HUES48 (cell line): Measurements from ENCODE around the gene ARL16.

Experiments
- H3K27ac ChIP-seq: one replicate; pipeline ENCODE4 v1.7.0; 2013; ENCODE audit warnings: low read depth, low read length, inconsistent platforms
- H3K27me3 ChIP-seq: 2 replicates; pipeline ENCODE4 v1.6.1; 2013; ENCODE audit warnings: mild to moderate bottlenecking, low read length; ENCODE audit not compliant: control insufficient read depth, insufficient read depth
- H3K36me3 ChIP-seq: 2 replicates; pipeline ENCODE4 v1.6.1; 2013; ENCODE audit warnings: low read length; ENCODE audit not compliant: control insufficient read depth, insufficient read depth
- H3K4me1 ChIP-seq: 2 replicates; pipeline ENCODE4 v1.6.1; 2013; ENCODE audit warnings: mild to moderate bottlenecking, low read length; ENCODE audit not compliant: control insufficient read depth, insufficient read depth
- H3K4me3 ChIP-seq: 2 replicates; pipeline ENCODE4 v1.5.1; 2013; ENCODE audit warnings: mild to moderate bottlenecking, low read depth, low read length
- H3K9ac ChIP-seq: 2 replicates; pipeline ENCODE4 v1.6.1; 2013; ENCODE audit warnings: mild to moderate bottlenecking, low read depth, low read length, moderate library complexity
- H3K9me3 ChIP-seq: 2 replicates; pipeline ENCODE4 v1.6.1; 2013; ENCODE audit warnings: low read length; ENCODE audit not compliant: control insufficient read depth, insufficient read depth

ARL16 gene

GRCh38 chr17:81701288-81702071 is 17.9 kb upstream of the ARL16 start:
- H3K4me1 ChIP-seq = no peaks in the 10 kb centered on the region
- peaks cover 60% of the 10 kb centered on the region for H3K36me3 ChIP-seq
- H3K27ac ChIP-seq = peak overlapping the region; percentile 14
- H3K27me3 ChIP-seq = no peaks in the 10 kb centered on the region
- H3K9me3 ChIP-seq = no peaks in the 10 kb centered on the region
- peak overlapping the region; percentile 93 for H3K4me3 ChIP-seq
- H3K9ac ChIP-seq = no peak overlapping the region

GRCh38 chr17:81700353-81701287 is 17.0 kb upstream of the ARL16 start:
- Histone ChIP-seq H3K27me3 (no peaks in the 10 kb centered on the region), H3K27ac (peak overlapping the region; percentile 2), H3K9ac (no peak overlapping the region), H3K4me1 (no peaks in the 10 kb centered on the region), H3K4me3 (no peak overlapping the region), H3K9me3 (no peaks in the 10 kb centered on the region), H3K36me3 (peaks cover 60% of the 10 kb centered on the region)

- H3K9me3 ChIP-seq = no peaks in the 10 kb centered on the region
- no peaks in the 10 kb centered on the region for H3K27me3 ChIP-seq
- H3K4me3 ChIP-seq = no peak overlapping the region
- no peak overlapping the region for H3K9ac ChIP-seq
- H3K27ac ChIP-seq = no peak overlapping the region
- peaks cover 67% of the 10 kb centered on the region for H3K36me3 ChIP-seq
- H3K4me1 ChIP-seq = no peaks in the 10 kb centered on the region
These were observed 13.9 kb upstream of the ARL16 start for GRCh38 chr17:81697261-81698044.

GRCh38 chr17:81696218-81696941 is 12.8 kb upstream of the ARL16 start:
- H3K36me3 ChIP-seq = peaks cover 73% of the 10 kb centered on the region

GRCh38 chr17:81695801-81696200 is 12.2 kb upstream of the ARL16 start:
- Histone ChIP-seq H3K4me1 (no peaks in the 10 kb centered on the region), H3K27me3 (no peaks in the 10 kb centered on the region), H3K36me3 (peaks cover 73% of the 10 kb centered on the region), H3K4me3 (no peak overlapping the region), H3K27ac (no peak overlapping the region), H3K9ac (no peak overlapping the region), H3K9me3 (no peaks in the 10 kb centered on the region)

More at GRCh38 chr17:81696218-81696941, 12.8 kb upstream of the ARL16 start:
- no peak overlapping the region for H3K4me3 ChIP-seq
- H3K27ac ChIP-seq = no peak overlapping the region
- H3K9me3 ChIP-seq = no peaks in the 10 kb centered on the region
- H3K27me3 ChIP-seq = no peaks in the 10 kb centered on the region
- no peaks in the 10 kb centered on the region for H3K4me1 ChIP-seq
- H3K9ac ChIP-seq = no peak overlapping the region

GRCh38 chr17:81695211-81695610 is 11.6 kb upstream of the ARL16 start:
- Histone ChIP-seq H3K27ac (no peak overlapping the region), H3K9ac (no peak overlapping the region), H3K9me3 (no peaks in the 10 kb centered on the region), H3K4me1 (no peaks in the 10 kb centered on the region), H3K4me3 (no peak overlapping the region), H3K36me3 (peaks cover 75% of the 10 kb centered on the region), H3K27me3 (no peaks in the 10 kb centered on the region)

GRCh38 chr17:81694810-81695209 is 11.2 kb upstream of the ARL16 start:
- Histone ChIP-seq H3K4me1 (no peaks in the 10 kb centered on the region), H3K27ac (no peak overlapping the region), H3K36me3 (peaks cover 79% of the 10 kb centered on the region), H3K4me3 (no peak overlapping the region), H3K27me3 (no peaks in the 10 kb centered on the region), H3K9me3 (no peaks in the 10 kb centered on the region), H3K9ac (no peak overlapping the region)

- Histone ChIP-seq H3K4me3 (no peak overlapping the region), H3K27ac (no peak overlapping the region), H3K4me1 (no peaks in the 10 kb centered on the region), H3K27me3 (no peaks in the 10 kb centered on the region), H3K9me3 (no peaks in the 10 kb centered on the region), H3K9ac (no peak overlapping the region), H3K36me3 (peaks cover 85% of the 10 kb centered on the region)
These were observed 10.1 kb upstream of the ARL16 start for GRCh38 chr17:81693509-81694210.

GRCh38 chr17:81691608-81692007 is 8.0 kb upstream of the ARL16 start:
- no peaks in the 10 kb centered on the region for H3K27me3 ChIP-seq
- peaks cover 87% of the 10 kb centered on the region for H3K36me3 ChIP-seq
- no peak overlapping the region for H3K27ac ChIP-seq
- H3K9ac ChIP-seq = no peak overlapping the region
- H3K9me3 ChIP-seq = no peaks in the 10 kb centered on the region
- no peak overlapping the region for H3K4me3 ChIP-seq
- no peaks in the 10 kb centered on the region for H3K4me1 ChIP-seq

GRCh38 chr17:81691196-81691595 is 7.6 kb upstream of the ARL16 start:
- Histone ChIP-seq H3K9me3 (no peaks in the 10 kb centered on the region), H3K9ac (no peak overlapping the region), H3K4me3 (no peak overlapping the region), H3K27me3 (no peaks in the 10 kb centered on the region), H3K27ac (no peak overlapping the region), H3K36me3 (peaks cover 87% of the 10 kb centered on the region), H3K4me1 (no peaks in the 10 kb centered on the region)
